CD4-positive, alpha-beta T cell treated with Interferon gamma for 1 hour (primary cell): Measurements from ENCODE around the gene PF4V1.

Experiments
- DNase-seq: peaks from one replicate; pipeline ENCODE4 v3.0.0-alpha.2; 2020

Gene PF4V1

GRCh38 chr4:73847526-73848182 is 5.4 kb upstream of the PF4V1 start:
- DNase-seq, result no peak

- no peak for DNase-seq
Observed at GRCh38 chr4:73848183-73848777, 4.8 kb upstream of the PF4V1 start.

GRCh38 chr4:73850261-73850970 is 2.7 kb upstream of the PF4V1 start:
- no peak for DNase-seq

GRCh38 chr4:73851293-73851692 is 1.8 kb upstream of the PF4V1 start:
- DNase-seq, result no peak

GRCh38 chr4:73852771-73853170 is 325 bp upstream of the PF4V1 start:
- no peak for DNase-seq

GRCh38 chr4:73853718-73854473 is 800 bp downstream of the PF4V1 start:
- no peak for DNase-seq

GRCh38 chr4:73855406-73855805 is 2.3 kb downstream of the PF4V1 start:
- no peak for DNase-seq

GRCh38 chr4:73856518-73856917 is 3.4 kb downstream of the PF4V1 start:
- no peak for DNase-seq

- no peak for DNase-seq
Observed at GRCh38 chr4:73859614-73860088, 6.6 kb downstream of the PF4V1 start.

GRCh38 chr4:73860181-73860580 is 7.1 kb downstream of the PF4V1 start:
- DNase-seq, result no peak

- no peak for DNase-seq
Observed at GRCh38 chr4:73860917-73861316, 7.8 kb downstream of the PF4V1 start.

- DNase-seq, result no peak
Observed at GRCh38 chr4:73862322-73862721, 9.2 kb downstream of the PF4V1 start.

- DNase-seq, result no peak
Observed at GRCh38 chr4:73864365-73864764, 11.3 kb downstream of the PF4V1 start.

GRCh38 chr4:73864961-73865360 is 11.9 kb downstream of the PF4V1 start:
- DNase-seq, result no peak

- DNase-seq, result no peak
Observed at GRCh38 chr4:73865431-73866096, 12.5 kb downstream of the PF4V1 start.

GRCh38 chr4:73866246-73866645 is 13.2 kb downstream of the PF4V1 start:
- no peak for DNase-seq

- no peak for DNase-seq
Observed at GRCh38 chr4:73867783-73868182, 14.7 kb downstream of the PF4V1 start.

- DNase-seq, result no peak
Observed at GRCh38 chr4:73868206-73869129, 15.4 kb downstream of the PF4V1 start.

GRCh38 chr4:73869130-73870055 is 16.3 kb downstream of the PF4V1 start, which contains the start of gene CXCL1:
Gene CXCL1, plus strand, starts transcription at chr4:73869393. Its CDS starts 78 bp downstream, at chr4:73869471.
- DNase-seq, result no peak

GRCh38 chr4:73870260-73870659 is 17.2 kb downstream of the PF4V1 start:
- no peak for DNase-seq
